Fibroblast of skin of right quadriceps (primary cell): ENCODE results near the gene MLN.

Experiments
- DNase-seq: peaks from one replicate; pipeline ENCODE4 v3.0.0-alpha.2; 2013

Gene MLN

GRCh38 chr6:33750244-33750991 lies 53.4 kb downstream of the MLN start:
- no peak for DNase-seq

DNA sequence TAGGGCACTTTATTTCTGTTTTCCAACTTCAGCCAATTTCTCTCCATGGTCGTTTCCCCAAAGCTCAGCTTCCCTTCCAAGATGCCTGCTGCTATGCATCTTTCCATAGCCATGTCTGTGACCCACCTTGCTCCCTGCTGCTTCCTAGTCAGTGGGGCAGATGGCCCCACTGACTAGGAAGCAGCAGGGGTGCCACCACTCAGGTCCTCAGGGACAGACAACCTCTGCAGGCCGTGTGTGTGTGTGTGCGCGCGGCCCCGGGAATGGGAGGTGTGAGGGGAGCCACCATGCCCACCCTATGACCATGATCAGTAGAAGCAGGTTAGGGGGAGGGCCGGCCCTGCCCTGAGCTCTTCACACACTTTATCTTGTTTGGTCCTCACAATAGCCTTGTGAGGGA lies 54.4 kb downstream of the MLN start:
- no peak for DNase-seq

- DNase-seq = no peak
These were observed 55.0 kb downstream of the MLN start for GRCh38 chr6:33748841-33749240.

DNA sequence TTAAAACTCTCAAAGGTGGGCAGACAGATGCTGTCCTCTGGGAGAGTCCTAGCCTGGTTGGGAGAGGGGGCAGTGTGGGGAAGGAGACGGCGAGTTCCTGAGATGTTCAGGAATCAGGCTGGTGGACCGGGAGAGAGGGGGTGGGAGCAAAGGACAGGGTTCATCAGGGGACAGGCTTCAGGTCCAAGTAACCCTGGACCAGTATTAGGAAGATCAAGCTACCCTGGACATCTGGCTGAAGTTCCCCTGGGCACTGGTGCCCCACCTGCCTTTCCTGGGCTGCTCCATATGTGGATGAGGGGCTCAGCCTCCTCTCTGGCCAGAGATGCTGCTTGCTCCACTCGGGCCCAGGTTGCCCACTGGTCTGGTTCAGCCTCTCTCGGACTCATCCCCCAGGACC lies 56.0 kb downstream of the MLN start:
- DNase-seq = no peak

- no peak for DNase-seq
These were observed 57.1 kb downstream of the MLN start, which contains the start of gene IP6K3 for GRCh38 chr6:33746651-33747100. TSS of gene IP6K3 (minus strand) at chr6:33746905. CDS start at chr6:33735476, 11,429 bp downstream.

- DNase-seq = peak; percentile 43
These were observed 57.7 kb downstream of the MLN start for GRCh38 chr6:33746036-33746600.

GRCh38 chr6:33745548-33745947 lies 58.3 kb downstream of the MLN start:
- no peak for DNase-seq

GRCh38 chr6:33744895-33745546 lies 58.8 kb downstream of the MLN start:
- no peak for DNase-seq
